K562 (cell line): Measurements from ENCODE around the gene ZNF787. TPM values are rescaled to one million over a fixed set of nuclear protein-coding genes. Genes with fewer than 3 reads are reported as not detected.
A peak's percentile ranks its signal among the peaks of the same experiment; 100 is the strongest.

Source experiments
- CBFA2T3 ChIP-seq: fragments of 450-650 bp; IDR thresholded peaks from 2 replicates; pipeline ENCODE4 v1.6.1; 2017
- CREBBP ChIP-seq: IDR thresholded peaks from one replicate; pipeline ENCODE4 v1.6.1; 2012; ENCODE audit warnings: low read depth, mild to moderate bottlenecking, control low read depth, inconsistent platforms, low read length
- DPF2 ChIP-seq: fragments of 450-650 bp; IDR thresholded peaks from 2 replicates; pipeline ENCODE4 v1.6.1; 2016
- EGR1 ChIP-seq: fragments of 450-650 bp; conservative IDR thresholded peaks from 2 replicates; pipeline ENCODE4 v1.6.1; 2017; ENCODE audit warnings: mild to moderate bottlenecking
- HMGN3 ChIP-seq: IDR thresholded peaks from 2 replicates; pipeline ENCODE4 v1.6.1; 2011; ENCODE audit warnings: borderline replicate concordance, low read depth, mild to moderate bottlenecking, mixed read lengths, low read length; ENCODE audit not compliant: insufficient read length; ENCODE audit errors: extremely low read depth
- PCBP1 ChIP-seq: fragments of 200-400 bp; formaldehyde crosslinking; IDR thresholded peaks from 2 replicates; pipeline ENCODE4 v1.6.1; 2018; ENCODE audit warnings: mild to moderate bottlenecking, low read depth, low read length; ENCODE audit not compliant: poor library complexity, severe bottlenecking
- PHF8 ChIP-seq: fragments of 200-600 bp; sonication (generic); IDR thresholded peaks from 2 replicates; pipeline ENCODE4 v1.6.1; 2012; ENCODE audit warnings: mixed run types, mild to moderate bottlenecking, inconsistent platforms, low read length, moderate library complexity, borderline replicate concordance
- SRSF3 ChIP-seq: fragments of 200-400 bp; formaldehyde crosslinking; IDR thresholded peaks from 2 replicates; pipeline ENCODE4 v1.6.1; 2016; ENCODE audit warnings: mild to moderate bottlenecking, low read length, moderate library complexity; ENCODE audit not compliant: insufficient read depth
- polyA plus RNA-seq, 8 experiments: library from polyadenylated mRNA; depleted of rRNA in 4 of 8; stranded (reverse) in 5 of 8; unstranded in 3 of 8; fragments of >200 nt; fragmentation: Nextera tagmentation in 2 of 8; fragmentation: Illumina TruSeq in 1 of 8; extraction: Ambion mirVana in 2 of 8; extraction: Trizol in 1 of 8; gene quantifications; 2 replicates each; pipeline versions ENCODE4 v1.2.1 to v1.2.3, GENCODE V29; 2011 to 2014; ENCODE audit warnings: inconsistent platforms in 1 of 8, missing spikeins in 1 of 8
- total RNA-seq, 7 experiments: library from RNA; depleted of rRNA in 6 of 7; stranded (reverse); fragments of >200 nt in 6 of 7; fragmentation: Illumina TruSeq in 2 of 7; extraction: Trizol in 2 of 7; gene quantifications; 2 replicates each; pipeline versions ENCODE4 v1.2.1 to v1.2.3, GENCODE V29; 2011 to 2021; ENCODE audit warnings: low replicate concordance in 1 of 7
- TF ChIP-seq, protein P1 (sequence below), 2 experiments: fragments of 450-650 bp in 1 of 2; IDR thresholded peaks; 2 replicates each; pipeline ENCODE4 v1.6.1; 2011 to 2017; ENCODE audit warnings: low read depth in 2 of 2, antibody characterized with exemption in 1 of 2, borderline replicate concordance in 1 of 2, low read length in 1 of 2, mild to moderate bottlenecking in 1 of 2, mixed read lengths in 1 of 2; ENCODE audit not compliant: control insufficient read depth in 1 of 2
- TF ChIP-seq, protein P2 (sequence below): sonication (generic); formaldehyde crosslinking; IDR thresholded peaks from 2 replicates; pipeline ENCODE4 v1.8.1; 2023; ENCODE audit warnings: missing genetic modification reagents, mild to moderate bottlenecking, borderline replicate concordance
- TF ChIP-seq, protein P3 (sequence below): fragments of 250-450 bp; sonication (Bioruptor Pico); IDR thresholded peaks from 2 replicates; pipeline ENCODE4 v1.5.0; 2021
- TF ChIP-seq, protein P4 (sequence below): fragments of 450-650 bp; formaldehyde crosslinking; IDR thresholded peaks from 2 replicates; pipeline ENCODE4 v1.4.0; 2020; ENCODE audit warnings: mild to moderate bottlenecking
- TF ChIP-seq, protein P5 (sequence below): sonication (generic); formaldehyde crosslinking; IDR thresholded peaks from 2 replicates; pipeline ENCODE4 v1.8.1; 2023; ENCODE audit warnings: mild to moderate bottlenecking, missing genetic modification reagents

Gene ZNF787
- total and polyA plus RNA-seq, 9 of the 15 experiments (the other 6 are each of a cell fraction or from before 2014, with no cell fraction given) = 0.45 to 77.6 (median 7.3) TPM

DNA sequence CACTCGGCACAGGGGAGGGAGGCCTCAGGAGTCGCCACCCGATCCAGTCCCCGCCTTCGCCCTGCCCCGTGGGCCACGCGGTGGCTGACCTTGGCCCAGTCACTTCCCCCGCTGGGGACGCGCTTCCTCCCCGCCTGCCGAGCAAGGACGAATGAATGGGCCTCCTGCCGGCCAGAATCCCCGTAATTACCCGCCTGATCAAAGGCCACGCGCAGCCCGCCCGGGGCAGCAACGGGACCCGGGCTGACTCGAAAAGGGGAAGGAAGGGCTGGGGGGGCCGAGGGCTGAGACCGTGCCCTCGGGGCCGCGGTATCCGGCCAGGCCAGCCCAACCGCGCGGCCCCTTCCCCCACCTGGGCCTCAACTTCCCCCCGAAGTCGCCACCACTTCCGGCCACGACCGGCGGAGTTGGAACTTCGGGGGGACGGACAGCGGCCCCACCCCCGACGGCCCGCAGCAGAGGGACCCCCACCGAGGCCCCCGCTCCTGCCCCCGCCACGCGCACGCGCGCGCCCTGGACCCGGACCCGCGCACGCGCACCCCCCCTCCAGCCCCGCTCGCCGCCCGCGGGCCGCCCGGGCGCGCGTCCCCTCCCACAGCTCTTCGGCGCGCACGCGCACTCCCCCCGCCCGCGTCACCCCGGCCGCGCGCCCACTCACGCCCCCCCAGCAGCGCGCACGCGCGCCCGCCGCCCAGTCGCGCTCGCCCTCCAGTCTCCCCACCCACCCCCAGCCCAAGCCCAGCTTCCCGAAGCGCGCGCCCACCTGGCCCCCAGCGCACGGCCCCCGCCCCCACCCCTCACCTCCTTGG lies 520 bp downstream of the ZNF787 start (continued):
- TF ChIP-seq, protein P1, sequence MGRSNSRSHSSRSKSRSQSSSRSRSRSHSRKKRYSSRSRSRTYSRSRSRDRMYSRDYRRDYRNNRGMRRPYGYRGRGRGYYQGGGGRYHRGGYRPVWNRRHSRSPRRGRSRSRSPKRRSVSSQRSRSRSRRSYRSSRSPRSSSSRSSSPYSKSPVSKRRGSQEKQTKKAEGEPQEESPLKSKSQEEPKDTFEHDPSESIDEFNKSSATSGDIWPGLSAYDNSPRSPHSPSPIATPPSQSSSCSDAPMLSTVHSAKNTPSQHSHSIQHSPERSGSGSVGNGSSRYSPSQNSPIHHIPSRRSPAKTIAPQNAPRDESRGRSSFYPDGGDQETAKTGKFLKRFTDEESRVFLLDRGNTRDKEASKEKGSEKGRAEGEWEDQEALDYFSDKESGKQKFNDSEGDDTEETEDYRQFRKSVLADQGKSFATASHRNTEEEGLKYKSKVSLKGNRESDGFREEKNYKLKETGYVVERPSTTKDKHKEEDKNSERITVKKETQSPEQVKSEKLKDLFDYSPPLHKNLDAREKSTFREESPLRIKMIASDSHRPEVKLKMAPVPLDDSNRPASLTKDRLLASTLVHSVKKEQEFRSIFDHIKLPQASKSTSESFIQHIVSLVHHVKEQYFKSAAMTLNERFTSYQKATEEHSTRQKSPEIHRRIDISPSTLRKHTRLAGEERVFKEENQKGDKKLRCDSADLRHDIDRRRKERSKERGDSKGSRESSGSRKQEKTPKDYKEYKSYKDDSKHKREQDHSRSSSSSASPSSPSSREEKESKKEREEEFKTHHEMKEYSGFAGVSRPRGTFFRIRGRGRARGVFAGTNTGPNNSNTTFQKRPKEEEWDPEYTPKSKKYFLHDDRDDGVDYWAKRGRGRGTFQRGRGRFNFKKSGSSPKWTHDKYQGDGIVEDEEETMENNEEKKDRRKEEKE (IDR thresholded peaks at IDR 0.05; ENCODE audit: borderline replicate concordance in 1 of 2, control insufficient read depth in 1 of 2, low read depth in 2 of 2, low read length in 1 of 2) = no peak
- TF ChIP-seq CBFA2T3 (no peak), PCBP1 (peak; percentile 64), EGR1 (0 out of 2 replicates have a peak, but pooled peaks have one; percentile 4), DPF2 (0 out of 2 replicates have a peak, but pooled peaks have one; percentile 10), PHF8 (peak; percentile 62; the same call in 1 of the 2 replicates), SRSF3 (no peak), CREBBP (no peak), HMGN3 (peak; percentile 36)
- TF ChIP-seq, protein P2, sequence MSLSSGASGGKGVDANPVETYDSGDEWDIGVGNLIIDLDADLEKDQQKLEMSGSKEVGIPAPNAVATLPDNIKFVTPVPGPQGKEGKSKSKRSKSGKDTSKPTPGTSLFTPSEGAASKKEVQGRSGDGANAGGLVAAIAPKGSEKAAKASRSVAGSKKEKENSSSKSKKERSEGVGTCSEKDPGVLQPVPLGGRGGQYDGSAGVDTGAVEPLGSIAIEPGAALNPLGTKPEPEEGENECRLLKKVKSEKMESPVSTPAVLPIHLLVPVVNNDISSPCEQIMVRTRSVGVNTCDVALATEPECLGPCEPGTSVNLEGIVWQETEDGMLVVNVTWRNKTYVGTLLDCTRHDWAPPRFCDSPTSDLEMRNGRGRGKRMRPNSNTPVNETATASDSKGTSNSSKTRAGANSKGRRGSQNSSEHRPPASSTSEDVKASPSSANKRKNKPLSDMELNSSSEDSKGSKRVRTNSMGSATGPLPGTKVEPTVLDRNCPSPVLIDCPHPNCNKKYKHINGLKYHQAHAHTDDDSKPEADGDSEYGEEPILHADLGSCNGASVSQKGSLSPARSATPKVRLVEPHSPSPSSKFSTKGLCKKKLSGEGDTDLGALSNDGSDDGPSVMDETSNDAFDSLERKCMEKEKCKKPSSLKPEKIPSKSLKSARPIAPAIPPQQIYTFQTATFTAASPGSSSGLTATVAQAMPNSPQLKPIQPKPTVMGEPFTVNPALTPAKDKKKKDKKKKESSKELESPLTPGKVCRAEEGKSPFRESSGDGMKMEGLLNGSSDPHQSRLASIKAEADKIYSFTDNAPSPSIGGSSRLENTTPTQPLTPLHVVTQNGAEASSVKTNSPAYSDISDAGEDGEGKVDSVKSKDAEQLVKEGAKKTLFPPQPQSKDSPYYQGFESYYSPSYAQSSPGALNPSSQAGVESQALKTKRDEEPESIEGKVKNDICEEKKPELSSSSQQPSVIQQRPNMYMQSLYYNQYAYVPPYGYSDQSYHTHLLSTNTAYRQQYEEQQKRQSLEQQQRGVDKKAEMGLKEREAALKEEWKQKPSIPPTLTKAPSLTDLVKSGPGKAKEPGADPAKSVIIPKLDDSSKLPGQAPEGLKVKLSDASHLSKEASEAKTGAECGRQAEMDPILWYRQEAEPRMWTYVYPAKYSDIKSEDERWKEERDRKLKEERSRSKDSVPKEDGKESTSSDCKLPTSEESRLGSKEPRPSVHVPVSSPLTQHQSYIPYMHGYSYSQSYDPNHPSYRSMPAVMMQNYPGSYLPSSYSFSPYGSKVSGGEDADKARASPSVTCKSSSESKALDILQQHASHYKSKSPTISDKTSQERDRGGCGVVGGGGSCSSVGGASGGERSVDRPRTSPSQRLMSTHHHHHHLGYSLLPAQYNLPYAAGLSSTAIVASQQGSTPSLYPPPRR (CRISPR knock-in tag) = 0 out of 2 replicates have a peak, but pooled peaks have one; percentile 9
- TF ChIP-seq, protein P3, sequence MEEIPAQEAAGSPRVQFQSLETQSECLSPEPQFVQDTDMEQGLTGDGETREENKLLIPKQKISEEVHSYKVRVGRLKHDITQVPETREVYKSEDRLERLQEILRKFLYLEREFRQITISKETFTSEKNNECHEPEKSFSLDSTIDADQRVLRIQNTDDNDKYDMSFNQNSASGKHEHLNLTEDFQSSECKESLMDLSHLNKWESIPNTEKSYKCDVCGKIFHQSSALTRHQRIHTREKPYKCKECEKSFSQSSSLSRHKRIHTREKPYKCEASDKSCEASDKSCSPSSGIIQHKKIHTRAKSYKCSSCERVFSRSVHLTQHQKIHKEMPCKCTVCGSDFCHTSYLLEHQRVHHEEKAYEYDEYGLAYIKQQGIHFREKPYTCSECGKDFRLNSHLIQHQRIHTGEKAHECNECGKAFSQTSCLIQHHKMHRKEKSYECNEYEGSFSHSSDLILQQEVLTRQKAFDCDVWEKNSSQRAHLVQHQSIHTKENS = no peak
- TF ChIP-seq, protein P4, sequence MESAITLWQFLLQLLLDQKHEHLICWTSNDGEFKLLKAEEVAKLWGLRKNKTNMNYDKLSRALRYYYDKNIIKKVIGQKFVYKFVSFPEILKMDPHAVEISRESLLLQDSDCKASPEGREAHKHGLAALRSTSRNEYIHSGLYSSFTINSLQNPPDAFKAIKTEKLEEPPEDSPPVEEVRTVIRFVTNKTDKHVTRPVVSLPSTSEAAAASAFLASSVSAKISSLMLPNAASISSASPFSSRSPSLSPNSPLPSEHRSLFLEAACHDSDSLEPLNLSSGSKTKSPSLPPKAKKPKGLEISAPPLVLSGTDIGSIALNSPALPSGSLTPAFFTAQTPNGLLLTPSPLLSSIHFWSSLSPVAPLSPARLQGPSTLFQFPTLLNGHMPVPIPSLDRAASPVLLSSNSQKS (CRISPR knock-in tag) = no peak
- TF ChIP-seq, protein P5, sequence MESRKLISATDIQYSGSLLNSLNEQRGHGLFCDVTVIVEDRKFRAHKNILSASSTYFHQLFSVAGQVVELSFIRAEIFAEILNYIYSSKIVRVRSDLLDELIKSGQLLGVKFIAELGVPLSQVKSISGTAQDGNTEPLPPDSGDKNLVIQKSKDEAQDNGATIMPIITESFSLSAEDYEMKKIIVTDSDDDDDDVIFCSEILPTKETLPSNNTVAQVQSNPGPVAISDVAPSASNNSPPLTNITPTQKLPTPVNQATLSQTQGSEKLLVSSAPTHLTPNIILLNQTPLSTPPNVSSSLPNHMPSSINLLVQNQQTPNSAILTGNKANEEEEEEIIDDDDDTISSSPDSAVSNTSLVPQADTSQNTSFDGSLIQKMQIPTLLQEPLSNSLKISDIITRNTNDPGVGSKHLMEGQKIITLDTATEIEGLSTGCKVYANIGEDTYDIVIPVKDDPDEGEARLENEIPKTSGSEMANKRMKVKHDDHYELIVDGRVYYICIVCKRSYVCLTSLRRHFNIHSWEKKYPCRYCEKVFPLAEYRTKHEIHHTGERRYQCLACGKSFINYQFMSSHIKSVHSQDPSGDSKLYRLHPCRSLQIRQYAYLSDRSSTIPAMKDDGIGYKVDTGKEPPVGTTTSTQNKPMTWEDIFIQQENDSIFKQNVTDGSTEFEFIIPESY (CRISPR knock-in tag) = no peak
